ENCODE data around the gene COX8C. TPM values are rescaled to one million over a fixed set of nuclear protein-coding genes. Genes with fewer than 3 reads are reported as not detected.

COX8C gene
- total and polyA plus RNA-seq, 2 of the 8 experiments (the other 6 are each of a cell fraction or from before 2014, with no cell fraction given) = not detected

DNA sequence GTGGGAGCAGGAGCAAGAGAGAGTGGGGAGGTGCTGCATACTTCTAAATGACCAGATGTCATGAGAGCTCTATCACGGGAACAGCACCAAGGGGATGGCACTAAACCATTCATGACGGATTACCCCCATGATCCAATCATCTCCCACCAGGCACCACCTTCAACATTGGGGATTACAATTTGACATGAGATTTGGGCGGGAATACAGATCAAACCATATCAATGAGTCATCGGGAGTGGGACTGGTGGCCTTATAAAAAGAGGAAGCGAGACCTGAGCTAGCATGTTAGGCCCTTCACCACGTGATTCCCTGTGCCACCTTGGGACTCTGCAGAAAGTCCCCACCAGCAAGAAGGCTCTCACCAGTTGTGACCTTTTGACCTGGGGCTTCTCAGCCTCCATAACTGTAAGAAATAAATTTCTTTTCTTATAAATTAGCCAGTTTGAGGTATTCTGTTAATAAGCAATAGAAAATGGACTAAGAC lies 28.7 kb downstream of the COX8C start:
- H3K36me3 ChIP-seq (ENCODE audit: control insufficient read depth in 2 of 4, insufficient read depth in 4 of 4, low read length in 3 of 4) = no peaks in the 10 kb centered on the region
- H3K56ac ChIP-seq (replicated peaks; ENCODE audit: insufficient read length, low read depth, low read length) = no peak overlapping the region
- no peak overlapping the region for H3K27ac ChIP-seq (ENCODE audit: low read depth, low read length)
- no peak overlapping the region for H3K14ac ChIP-seq (ENCODE audit: insufficient read length)
- H3K79me1 ChIP-seq (ENCODE audit: low read depth, low read length) = no peaks in the 10 kb centered on the region
- no peak overlapping the region for H2BK20ac ChIP-seq (ENCODE audit: low read length)
- H2BK5ac ChIP-seq (ENCODE audit: low read depth, low read length) = no peak overlapping the region
- H2BK12ac ChIP-seq (ENCODE audit: low read depth, low read length) = no peak overlapping the region
- no peaks in the 10 kb centered on the region for H4K20me1 ChIP-seq (replicated peaks in 1 of 2; ENCODE audit: control insufficient read depth in 1 of 2, insufficient read depth in 2 of 2, low read length in 2 of 2)
- no peak overlapping the region for H2AFZ ChIP-seq (ENCODE audit: low read length)
- no peak overlapping the region for H2BK15ac ChIP-seq (ENCODE audit: low read length)
- no peak overlapping the region for H2AK5ac ChIP-seq (ENCODE audit: low read depth, low read length)
- H4K8ac ChIP-seq (ENCODE audit: extremely low read depth, insufficient read depth, low read length) = no peak overlapping the region
- no peak for DNase-seq (ENCODE audit: low read depth in 1 of 2, low spot score in 2 of 2)
- H3K9ac ChIP-seq (replicated peaks in 1 of 4; ENCODE audit: extremely low read depth in 1 of 4, low read depth in 3 of 4, low read length in 3 of 4) = no peak overlapping the region
- no peak overlapping the region for H2BK120ac ChIP-seq (replicated peaks; ENCODE audit: low read depth, low read length)
- H3K18ac ChIP-seq (ENCODE audit: extremely low read depth, low read length) = no peak overlapping the region
- H3K23ac ChIP-seq (ENCODE audit: insufficient read length) = no peak overlapping the region
- CTCF ChIA-PET (ENCODE audit: partially characterized antibody) = interaction anchor here (1.0 kb wide), 1 partner anchor 161 kb away, joined by 3 read pairs; no protein-coding TSS in a partner anchor
- no peaks in the 10 kb centered on the region for H3K4me1 ChIP-seq (replicated peaks in 1 of 4; ENCODE audit: control insufficient read depth in 3 of 4, insufficient read depth in 4 of 4, low read length in 3 of 4)
- TF ChIP-seq TAF7 (optimal IDR thresholded peaks at IDR 0.05; ENCODE audit: borderline replicate concordance, low read depth, low read length) = no peak
- TF ChIP-seq NANOG (IDR thresholded peaks at IDR 0.05; ENCODE audit: insufficient read depth, low read depth, low read length, poor library complexity, severe bottlenecking) = no peak
- no peak for TF ChIP-seq ATF3 (IDR thresholded peaks at IDR 0.05; ENCODE audit: insufficient read depth, low read depth, low read length)
- no peak for TF ChIP-seq TBP (IDR thresholded peaks at IDR 0.05; ENCODE audit: low read depth, low read length)
- no peak for TF ChIP-seq MAFK (IDR thresholded peaks at IDR 0.05; ENCODE audit: low read depth, low read length)
- no peak for TF ChIP-seq FOSL1 (IDR thresholded peaks at IDR 0.05; ENCODE audit: insufficient read depth, low read depth, low read length)
- H3K4me2 ChIP-seq (ENCODE audit: insufficient read depth in 1 of 2, low read depth in 2 of 2, low read length in 2 of 2) = no peak overlapping the region
- no peak overlapping the region for H4K91ac ChIP-seq (replicated peaks; ENCODE audit: insufficient read length, low read length)
- H3K9me3 ChIP-seq (ENCODE audit: insufficient read depth in 2 of 2, low read depth in 1 of 2, low read length in 1 of 2) = no peaks in the 10 kb centered on the region
- H3K79me2 ChIP-seq (ENCODE audit: control insufficient read depth in 1 of 2, insufficient read depth in 2 of 2, low read length in 2 of 2) = no peaks in the 10 kb centered on the region
- FAIRE-seq = no peak
- no peak overlapping the region for H3K4me3 ChIP-seq (ENCODE audit: extremely low read depth in 1 of 4, insufficient read depth in 2 of 4, low read depth in 3 of 4, low read length in 4 of 4)
- no peaks in the 10 kb centered on the region for H3K23me2 ChIP-seq (ENCODE audit: low read depth, low read length)
- WGBS, 2 experiments (ENCODE audit: extremely low coverage in 1 of 2, insufficient coverage in 1 of 2, insufficient read length in 1 of 2, insufficient replicate concordance in 2 of 2, low coverage in 1 of 2, low lambda C conversion rate in 2 of 2, missing lambda C conversion rate in 1 of 2) = 89% methylated on average over 6 of the region's 6 CpGs; no CpG with 5 or more reads in 1 of the 2 experiments
- no peak overlapping the region for H4K5ac ChIP-seq (ENCODE audit: insufficient read length, low read depth, low read length)
- H3K27me3 ChIP-seq (replicated peaks in 1 of 4; ENCODE audit: control insufficient read depth in 3 of 4, extremely low read depth in 1 of 4, insufficient read depth in 3 of 4, low read length in 3 of 4) = no peaks in the 10 kb centered on the region
- no peak overlapping the region for H3K4ac ChIP-seq (replicated peaks; ENCODE audit: insufficient read length, low read depth, low read length)
- POLR2A ChIA-PET (ENCODE audit: partially characterized antibody) = no interaction called here

All from H1 (cell line).